T-helper 2 cell treated with Interferon-gamma antibody and Interleukin-4, amounts not matched to agents 5 μg/mL and 100 μg/mL, for 36 hours (primary cell): ENCODE results near the gene THAP2.

Experiments
- DNase-seq: peaks from one replicate; pipeline ENCODE4 v3.0.0; 2021; ENCODE audit warnings: low spot score
- H3K27ac Mint-ChIP-seq: one replicate; pipeline ENCODE4 v1.8.0; 2021; ENCODE audit warnings: mild to moderate bottlenecking, mixed read lengths
- H3K27me3 Mint-ChIP-seq: one replicate; pipeline ENCODE4 v1.8.0; 2021; ENCODE audit warnings: low read depth, mixed read lengths
- H3K36me3 Mint-ChIP-seq: one replicate; pipeline ENCODE4 v1.8.0; 2021; ENCODE audit warnings: low read depth, mixed read lengths
- H3K4me1 Mint-ChIP-seq: one replicate; pipeline ENCODE4 v1.8.0; 2021; ENCODE audit warnings: low read depth, mixed read lengths
- H3K4me3 Mint-ChIP-seq: one replicate; pipeline ENCODE4 v1.8.0; 2022; ENCODE audit warnings: mild to moderate bottlenecking, moderate library complexity, mixed read lengths
- H3K9me3 Mint-ChIP-seq: one replicate; pipeline ENCODE4 v1.8.0; 2021; ENCODE audit warnings: mixed read lengths

Gene THAP2

GRCh38 chr12:71663561-71664410 is at the start of gene THAP2, which contains the start of gene ZFC3H1:
Gene THAP2 (plus strand): TSS chr12:71664301. CDS start chr12:71664510, 209 bp downstream.
Gene ZFC3H1 (minus strand): TSS chr12:71663848. CDS start chr12:71663610, 238 bp downstream.
- Mint-ChIP-seq H3K9me3 (no peaks in the 10 kb centered on the region), H3K4me3 (peak within 1 kb of the TSS; percentile 99), H3K4me1 (peaks cover 29% of the 10 kb centered on the region), H3K27me3 (no peaks in the 10 kb centered on the region), H3K36me3 (peaks cover 35% of the 10 kb centered on the region), H3K27ac (peak within 1 kb of the TSS; percentile 100)
- peak; percentile 94 for DNase-seq

- H3K36me3 Mint-ChIP-seq, result peaks cover 69% of the 10 kb centered on the region
- no peak overlapping the region for H3K27ac Mint-ChIP-seq
- no peaks in the 10 kb centered on the region for H3K27me3 Mint-ChIP-seq
- peaks cover 19% of the 10 kb centered on the region for H3K4me1 Mint-ChIP-seq
- H3K4me3 Mint-ChIP-seq, result no peak overlapping the region
- H3K9me3 Mint-ChIP-seq, result no peaks in the 10 kb centered on the region
- DNase-seq, result no peak
These were observed 42.2 kb upstream of the THAP2 start for GRCh38 chr12:71621938-71622337.

GRCh38 chr12:71625476-71625875 is 38.6 kb upstream of the THAP2 start:
- peaks cover 21% of the 10 kb centered on the region for H3K4me1 Mint-ChIP-seq
- no peak overlapping the region for H3K4me3 Mint-ChIP-seq
- no peaks in the 10 kb centered on the region for H3K27me3 Mint-ChIP-seq
- H3K36me3 Mint-ChIP-seq, result peaks cover 72% of the 10 kb centered on the region
- DNase-seq, result no peak
- no peak overlapping the region for H3K27ac Mint-ChIP-seq
- no peaks in the 10 kb centered on the region for H3K9me3 Mint-ChIP-seq

GRCh38 chr12:71626098-71626497 is 38.0 kb upstream of the THAP2 start:
- Mint-ChIP-seq H3K9me3 (no peaks in the 10 kb centered on the region), H3K27ac (peak overlapping the region; percentile 17), H3K4me3 (peak overlapping the region; percentile 44), H3K4me1 (peaks cover 16% of the 10 kb centered on the region), H3K27me3 (no peaks in the 10 kb centered on the region), H3K36me3 (peaks cover 69% of the 10 kb centered on the region)
- no peak for DNase-seq

- Mint-ChIP-seq H3K27me3 (no peaks in the 10 kb centered on the region), H3K9me3 (no peaks in the 10 kb centered on the region), H3K4me3 (no peak overlapping the region), H3K36me3 (peaks cover 66% of the 10 kb centered on the region), H3K27ac (peak overlapping the region; percentile 45), H3K4me1 (peaks cover 16% of the 10 kb centered on the region)
- DNase-seq, result no peak
These were observed 37.3 kb upstream of the THAP2 start for GRCh38 chr12:71626768-71627167.

GRCh38 chr12:71627438-71628002 is 36.6 kb upstream of the THAP2 start:
- Mint-ChIP-seq H3K9me3 (no peaks in the 10 kb centered on the region), H3K36me3 (peaks cover 67% of the 10 kb centered on the region), H3K27ac (no peak overlapping the region), H3K4me3 (no peak overlapping the region), H3K4me1 (peaks cover 16% of the 10 kb centered on the region), H3K27me3 (no peaks in the 10 kb centered on the region)
- no peak for DNase-seq

- peak overlapping the region; percentile 74 for H3K27ac Mint-ChIP-seq
- peaks cover 12% of the 10 kb centered on the region for H3K4me1 Mint-ChIP-seq
- H3K36me3 Mint-ChIP-seq, result peaks cover 59% of the 10 kb centered on the region
- no peaks in the 10 kb centered on the region for H3K27me3 Mint-ChIP-seq
- DNase-seq, result no peak
- H3K4me3 Mint-ChIP-seq, result no peak overlapping the region
- H3K9me3 Mint-ChIP-seq, result no peaks in the 10 kb centered on the region
These were observed 27.4 kb upstream of the THAP2 start for GRCh38 chr12:71636704-71637115.

- Mint-ChIP-seq H3K4me3 (no peak overlapping the region), H3K27me3 (no peaks in the 10 kb centered on the region), H3K4me1 (peaks cover 18% of the 10 kb centered on the region), H3K27ac (no peak overlapping the region), H3K36me3 (peaks cover 60% of the 10 kb centered on the region), H3K9me3 (no peaks in the 10 kb centered on the region)
- no peak for DNase-seq
These were observed 25.6 kb upstream of the THAP2 start for GRCh38 chr12:71638499-71638898.

- peaks cover 21% of the 10 kb centered on the region for H3K4me1 Mint-ChIP-seq
- no peak overlapping the region for H3K27ac Mint-ChIP-seq
- no peaks in the 10 kb centered on the region for H3K9me3 Mint-ChIP-seq
- H3K36me3 Mint-ChIP-seq, result peaks cover 63% of the 10 kb centered on the region
- no peaks in the 10 kb centered on the region for H3K27me3 Mint-ChIP-seq
- no peak overlapping the region for H3K4me3 Mint-ChIP-seq
- DNase-seq, result no peak
These were observed 24.8 kb upstream of the THAP2 start for GRCh38 chr12:71639341-71639760.

GRCh38 chr12:71640316-71640715 is 23.8 kb upstream of the THAP2 start:
- Mint-ChIP-seq H3K4me1 (peaks cover 24% of the 10 kb centered on the region), H3K27ac (no peak overlapping the region), H3K9me3 (no peaks in the 10 kb centered on the region), H3K27me3 (no peaks in the 10 kb centered on the region), H3K4me3 (no peak overlapping the region), H3K36me3 (peaks cover 62% of the 10 kb centered on the region)
- no peak for DNase-seq

GRCh38 chr12:71641390-71641789 is 22.7 kb upstream of the THAP2 start:
- no peak for DNase-seq
- H3K4me3 Mint-ChIP-seq, result no peak overlapping the region
- no peaks in the 10 kb centered on the region for H3K27me3 Mint-ChIP-seq
- peak overlapping the region; percentile 68 for H3K27ac Mint-ChIP-seq
- H3K9me3 Mint-ChIP-seq, result no peaks in the 10 kb centered on the region
- H3K36me3 Mint-ChIP-seq, result peaks cover 61% of the 10 kb centered on the region
- peaks cover 23% of the 10 kb centered on the region for H3K4me1 Mint-ChIP-seq

GRCh38 chr12:71642264-71642663 is 21.8 kb upstream of the THAP2 start:
- Mint-ChIP-seq H3K4me3 (no peak overlapping the region), H3K36me3 (peaks cover 65% of the 10 kb centered on the region), H3K9me3 (no peaks in the 10 kb centered on the region), H3K27me3 (no peaks in the 10 kb centered on the region), H3K27ac (peak overlapping the region; percentile 49), H3K4me1 (peaks cover 22% of the 10 kb centered on the region)
- DNase-seq, result no peak

- no peak overlapping the region for H3K4me3 Mint-ChIP-seq
- no peaks in the 10 kb centered on the region for H3K9me3 Mint-ChIP-seq
- peaks cover 63% of the 10 kb centered on the region for H3K36me3 Mint-ChIP-seq
- no peak for DNase-seq
- H3K27me3 Mint-ChIP-seq, result no peaks in the 10 kb centered on the region
- H3K27ac Mint-ChIP-seq, result peak overlapping the region; percentile 65
- H3K4me1 Mint-ChIP-seq, result peaks cover 21% of the 10 kb centered on the region
These were observed 18.8 kb upstream of the THAP2 start for GRCh38 chr12:71645268-71645667.

GRCh38 chr12:71646512-71646911 is 17.6 kb upstream of the THAP2 start:
- no peak for DNase-seq
- Mint-ChIP-seq H3K9me3 (no peaks in the 10 kb centered on the region), H3K36me3 (peaks cover 60% of the 10 kb centered on the region), H3K4me1 (peaks cover 24% of the 10 kb centered on the region), H3K4me3 (no peak overlapping the region), H3K27me3 (no peaks in the 10 kb centered on the region), H3K27ac (no peak overlapping the region)
